Esophagus mucosa (tissue), 1 donor: Measurements from ENCODE around the gene ATP6V0A1. TPM values are rescaled to one million over a fixed set of nuclear protein-coding genes. Genes with fewer than 3 reads are reported as not detected.
"Not testable (repeated sequence)": the region's sequence is repeated elsewhere in the genome, so short reads cannot be mapped to it uniquely, and the experiment has no call there.

ENCODE experiments used
- ATAC-seq: fragments of 200-7000 bp; cut with Tn5 transposase; one replicate; pipeline ENCODE4 v1.9.1; 2020
- total RNA-seq: library from RNA; stranded (reverse); gene quantifications from one replicate; pipeline ENCODE4 v1.2.4, GENCODE V29; 2023
- donor health status: DM: yes; HTN: yes; CAD: no.

The ATP6V0A1 gene
- total RNA-seq, 1 donor from 2014 or later: 40.1 TPM

DNA sequence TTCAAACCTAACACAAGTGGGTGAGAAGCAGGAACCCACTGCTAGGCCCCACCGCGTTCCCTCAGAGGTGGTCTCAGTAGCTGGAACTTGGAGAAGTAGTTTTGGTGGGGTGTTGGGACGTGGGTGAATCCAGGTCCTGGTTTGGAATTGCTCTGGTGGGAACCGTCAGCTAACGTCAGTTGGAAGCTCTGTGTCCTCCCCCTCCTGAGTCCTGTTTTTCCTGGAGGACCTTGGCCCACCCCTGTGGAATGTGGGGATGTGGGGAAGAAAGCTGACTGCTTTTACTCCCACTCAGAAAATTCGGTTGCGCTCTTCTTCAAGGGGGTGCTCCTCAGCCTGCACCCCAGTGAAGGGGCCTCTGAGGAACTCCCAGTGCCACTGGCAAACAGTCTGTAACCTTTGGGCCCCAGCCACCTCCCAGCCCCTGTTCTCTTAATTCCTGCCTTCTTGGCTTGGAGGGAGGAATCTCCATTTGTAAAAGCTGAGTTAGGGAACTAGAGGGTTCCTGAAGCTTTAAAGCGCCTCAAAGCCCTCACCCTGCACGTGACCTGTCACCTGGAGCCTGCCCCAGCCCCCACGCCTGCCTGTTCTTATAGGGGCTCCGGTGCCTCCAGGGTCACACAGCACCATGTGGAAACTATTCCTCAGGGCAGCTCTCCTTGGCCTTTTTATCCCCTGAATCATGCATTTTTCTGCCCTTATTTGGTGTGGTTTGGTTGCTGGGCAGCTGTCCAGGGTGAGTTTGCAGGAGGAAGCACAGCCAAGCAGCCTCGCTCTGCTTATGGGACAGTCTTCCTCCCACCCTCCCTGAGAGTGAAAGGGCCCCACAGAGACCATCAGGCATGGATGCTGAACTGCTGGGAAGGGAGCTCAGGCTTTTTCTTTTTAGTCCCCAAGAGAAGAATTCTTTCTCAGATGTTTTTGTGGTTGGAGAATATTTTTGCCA, 61.1 kb downstream of the ATP6V0A1 start:
- ATAC-seq: peak; percentile 28

DNA sequence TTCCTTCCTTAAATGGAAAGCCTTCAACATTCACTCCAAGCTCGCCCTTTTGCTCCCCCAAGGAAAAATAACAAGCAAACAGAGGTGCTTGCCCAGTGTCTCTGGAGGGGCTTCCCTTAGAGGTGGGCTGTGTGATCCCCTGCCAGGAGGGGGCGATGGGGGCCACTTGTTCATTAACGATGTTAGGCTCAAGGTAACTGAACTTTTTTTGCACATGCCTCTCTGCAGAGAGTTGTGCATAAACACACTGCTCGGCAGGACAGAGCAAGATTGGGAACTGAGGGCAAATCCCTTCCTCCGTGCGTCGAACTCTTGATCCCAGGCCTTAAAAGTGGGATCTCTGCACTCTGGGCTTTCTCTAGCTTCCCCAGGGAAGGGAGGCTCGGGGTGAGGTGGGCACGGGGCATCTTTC, 61.9 kb downstream of the ATP6V0A1 start:
- ATAC-seq: no peak

DNA sequence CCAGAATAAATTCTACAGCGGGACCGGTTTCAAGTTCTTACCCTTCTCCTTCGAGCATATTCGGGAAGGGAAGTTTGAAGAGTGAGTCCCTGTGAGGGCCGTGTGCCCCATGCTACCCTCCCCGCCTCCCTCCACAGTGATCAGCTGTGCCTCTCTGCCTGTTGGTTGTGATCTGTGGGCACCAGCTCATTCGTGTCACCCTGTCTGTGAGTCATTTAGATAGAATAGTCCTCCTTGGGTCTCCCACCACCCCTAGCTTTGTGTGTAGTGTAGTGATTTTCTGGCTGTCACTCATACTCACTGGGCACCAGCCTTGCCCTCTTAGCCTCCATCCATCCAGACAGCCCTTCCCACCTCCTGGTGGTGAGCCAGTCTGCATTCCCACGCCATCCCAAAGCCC, 62.4 kb downstream of the ATP6V0A1 start:
- no peak for ATAC-seq

DNA sequence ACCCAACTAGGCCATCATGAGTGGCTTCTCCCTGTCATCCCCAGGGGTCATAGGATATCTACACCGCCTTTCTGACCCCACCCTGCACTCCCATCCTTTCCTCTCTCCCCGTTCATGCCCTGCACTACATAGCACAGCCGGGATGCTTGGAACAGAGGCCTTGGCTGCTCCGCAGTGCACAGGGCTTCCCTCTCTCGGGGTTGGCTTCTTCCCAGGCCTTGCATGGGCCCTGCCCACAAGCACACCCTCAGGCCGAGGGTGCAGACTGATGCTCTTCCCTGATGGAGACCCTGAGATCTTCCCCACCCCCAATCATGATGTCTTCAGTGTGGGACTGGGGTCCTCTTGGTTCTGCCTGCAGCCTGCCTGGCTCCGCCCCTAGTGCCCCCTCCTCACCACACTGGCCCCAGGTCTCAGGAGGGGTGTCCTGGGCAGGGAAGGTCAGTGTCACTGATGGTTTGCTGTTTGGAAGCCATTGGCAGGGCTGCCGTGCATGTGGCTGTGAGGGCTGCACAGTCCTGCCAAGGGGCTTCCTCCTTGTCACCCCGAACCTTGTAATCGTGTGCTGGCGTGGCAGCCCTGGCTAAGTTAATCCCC, 63.1 kb downstream of the ATP6V0A1 start:
- no peak for ATAC-seq

DNA sequence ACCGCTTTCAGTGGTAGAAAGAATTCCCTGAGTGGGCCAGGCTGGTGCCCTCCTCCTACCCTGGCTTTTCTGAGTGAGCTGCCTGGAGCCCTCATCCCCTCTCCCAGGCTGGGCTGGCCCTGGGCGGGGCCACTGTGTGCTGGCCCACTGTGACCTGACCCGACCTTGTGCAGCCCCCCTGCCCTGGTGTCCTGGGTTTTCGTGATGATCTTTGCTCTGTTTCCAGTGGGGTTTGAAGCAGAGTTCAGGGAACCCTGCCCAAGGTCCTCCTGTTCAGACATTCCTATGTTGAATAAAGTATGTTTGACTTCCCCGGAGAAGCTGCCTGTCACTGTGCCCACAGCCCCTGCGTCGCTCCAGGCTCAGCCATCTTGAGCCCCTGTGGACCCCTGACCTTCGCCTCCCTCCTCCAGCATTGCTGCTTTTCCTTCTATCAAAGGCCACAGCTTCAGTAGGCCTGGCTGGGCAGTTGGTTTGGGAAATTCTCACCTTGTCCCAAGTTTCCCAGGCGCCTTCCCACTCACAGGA, 63.6 kb downstream of the ATP6V0A1 start:
- no peak for ATAC-seq

DNA sequence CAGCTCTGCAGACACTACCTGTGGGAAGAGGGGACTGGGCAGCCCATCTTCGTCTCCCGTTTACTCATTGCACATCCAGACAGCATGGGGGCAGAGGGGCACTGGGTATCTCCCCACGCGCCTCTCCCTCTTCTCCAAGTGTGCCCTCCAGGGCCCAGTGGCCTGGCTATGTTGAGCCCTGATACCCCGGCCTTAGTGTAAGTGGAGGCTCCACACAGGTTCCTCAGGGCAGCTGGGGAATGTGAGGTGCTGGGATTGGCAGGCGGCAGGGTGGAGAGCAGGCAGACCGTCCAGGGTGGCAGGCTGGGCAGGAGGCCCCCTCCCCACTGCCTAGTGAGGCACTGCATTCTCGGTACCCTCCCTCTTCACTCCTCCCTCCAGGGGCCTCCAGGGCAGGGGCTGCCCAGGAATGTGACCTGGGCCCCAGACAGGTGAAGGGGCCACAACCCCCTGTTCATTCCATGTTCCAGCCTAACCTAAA, 64.2 kb downstream of the ATP6V0A1 start:
- ATAC-seq: no peak

DNA sequence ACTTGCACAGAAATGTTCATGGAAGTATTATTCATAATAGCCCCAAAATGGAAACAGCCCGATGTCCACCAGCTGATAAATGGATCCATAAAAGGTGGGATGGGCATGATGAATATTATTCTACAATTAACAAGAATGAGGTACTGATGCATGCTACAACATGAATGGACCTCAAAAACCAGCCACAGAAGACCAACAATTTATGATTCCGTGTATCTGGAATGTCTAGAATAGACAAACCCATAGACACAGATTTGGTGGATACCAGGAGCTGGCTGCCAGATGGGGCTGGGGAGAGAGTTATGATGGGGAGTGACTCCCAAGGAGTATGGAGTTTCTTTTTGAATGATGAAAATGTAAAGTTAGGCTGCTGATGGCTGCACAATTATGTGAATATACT, 66.5 kb downstream of the ATP6V0A1 start:
- no peak for ATAC-seq

DNA sequence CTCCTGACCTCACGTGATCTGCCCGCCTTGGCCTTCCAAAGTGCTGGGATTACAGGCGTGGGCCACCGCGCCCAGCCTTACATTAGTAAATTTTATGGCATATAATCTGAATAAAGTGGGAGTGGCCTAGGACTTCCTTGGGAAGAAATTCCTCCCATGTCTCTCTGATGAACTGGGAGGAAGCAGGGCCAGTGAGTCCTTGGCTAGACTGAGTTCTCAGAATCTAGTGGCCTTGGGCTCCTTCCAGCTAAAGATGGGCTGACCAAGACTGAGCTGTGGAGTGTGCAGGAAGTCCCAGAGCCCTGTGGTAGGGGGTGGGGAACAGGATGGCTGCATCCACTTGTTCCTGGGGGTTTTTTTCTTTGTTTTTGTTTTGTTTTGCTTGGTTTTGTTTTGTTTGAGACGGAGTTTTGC, 67.4 kb downstream of the ATP6V0A1 start:
- ATAC-seq: no peak

DNA sequence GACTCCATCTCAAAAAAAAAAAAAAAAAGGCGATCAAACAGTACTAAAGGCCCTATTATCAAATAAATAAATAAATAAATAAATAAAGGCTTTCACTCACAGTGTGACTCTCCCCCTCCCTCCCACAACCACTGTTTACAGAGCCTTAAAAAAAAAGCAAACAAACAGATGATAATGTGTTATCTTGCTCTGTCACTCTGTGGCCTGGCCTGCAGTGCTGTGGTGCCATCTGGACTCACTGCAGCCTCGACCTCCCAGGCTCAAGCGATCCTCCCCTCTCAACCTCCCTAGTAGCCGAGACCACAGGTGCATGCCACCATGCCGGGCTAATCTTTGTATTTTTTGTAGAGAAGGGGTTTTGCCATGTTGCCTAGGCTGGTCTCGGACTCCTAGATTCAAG, 69.3 kb downstream of the ATP6V0A1 start:
- no peak for ATAC-seq

DNA sequence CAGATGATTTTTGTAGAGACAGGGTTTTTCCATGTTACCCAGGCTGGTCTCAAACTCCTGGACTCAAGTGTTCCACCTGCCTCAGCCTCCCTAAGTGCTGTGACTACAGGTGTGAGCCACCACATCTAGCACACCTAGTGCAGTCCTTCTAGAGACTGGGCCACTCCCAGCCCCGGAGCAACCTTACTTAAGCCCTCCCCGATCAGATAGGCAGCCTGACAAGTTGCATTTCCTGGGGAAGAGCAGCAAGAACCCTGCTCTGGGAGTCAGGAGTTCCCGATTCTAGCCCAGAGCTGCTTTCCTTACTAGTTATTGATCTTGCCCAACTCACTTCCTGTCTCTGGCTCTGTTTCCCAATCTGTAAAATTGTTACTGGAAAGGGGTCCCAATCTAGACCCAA, 70.4 kb downstream of the ATP6V0A1 start:
- ATAC-seq: no peak

DNA sequence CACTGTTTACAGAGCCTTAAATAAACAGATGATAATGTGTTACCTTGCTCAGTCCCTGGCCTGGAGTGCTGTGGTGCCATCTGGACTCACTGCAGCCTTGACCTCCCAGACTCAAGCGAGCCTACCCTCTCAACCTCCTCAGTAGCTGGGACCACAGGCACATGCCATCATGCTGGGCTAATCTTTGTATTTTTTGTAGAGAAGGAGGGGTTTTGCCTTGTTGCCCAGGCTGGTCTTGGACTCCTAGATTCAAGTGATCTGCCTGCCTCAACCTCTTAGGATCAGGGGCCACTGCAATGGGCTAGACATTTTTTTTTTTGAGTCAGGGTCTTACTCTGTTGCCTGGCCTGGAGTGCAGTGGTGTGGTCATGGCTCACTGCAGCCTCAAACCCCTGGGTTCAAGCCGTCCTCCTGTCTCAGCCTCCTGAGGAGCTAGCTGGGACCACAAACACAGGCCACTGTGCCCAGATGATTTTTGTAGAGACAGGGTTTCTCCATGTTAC, 72.3 kb downstream of the ATP6V0A1 start:
- ATAC-seq: no peak

DNA sequence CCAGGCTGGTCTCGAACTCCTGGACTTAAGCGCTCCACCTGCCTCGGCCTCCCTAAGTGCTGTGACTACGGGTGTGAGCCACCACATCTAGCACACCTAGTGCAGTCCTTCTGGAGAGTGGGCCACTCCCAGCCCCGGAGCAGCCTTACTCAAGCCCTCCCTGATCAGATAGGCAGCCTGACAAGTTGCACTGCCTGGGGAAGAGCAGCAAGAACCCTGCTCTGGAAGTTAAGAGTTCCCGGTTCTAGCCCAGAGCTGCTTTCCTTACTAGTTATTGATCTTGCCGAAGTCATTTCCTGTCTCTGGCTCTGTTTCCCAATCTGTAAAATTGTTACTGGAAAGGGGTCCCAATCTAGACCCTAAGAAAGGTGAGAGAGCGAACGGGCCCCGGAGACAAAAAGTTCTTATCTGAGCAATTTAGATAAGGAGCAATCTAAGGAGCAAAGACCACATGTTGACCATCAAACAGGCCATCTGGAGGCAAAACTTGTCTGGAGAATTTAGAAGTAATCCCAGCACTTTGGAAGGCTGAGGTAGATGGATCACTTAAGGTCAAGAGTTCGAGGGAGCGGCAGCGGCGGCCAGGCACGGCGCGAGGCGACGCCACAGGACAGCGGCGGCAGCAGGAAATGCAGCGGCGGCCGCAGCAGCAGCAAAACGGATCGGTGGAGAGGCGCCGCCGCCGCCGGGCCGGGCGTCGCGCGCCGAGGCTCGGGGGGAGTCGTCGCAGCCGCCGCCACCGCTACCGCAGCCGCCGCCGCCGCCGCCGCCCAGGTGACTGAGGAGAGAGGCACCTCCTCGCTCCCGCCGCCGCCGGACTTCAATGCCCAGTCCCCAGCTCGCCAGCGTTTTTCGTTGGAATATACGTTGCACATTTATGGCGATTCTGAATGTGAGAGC, 73.0 kb downstream of the ATP6V0A1 start:
- peak; percentile 13 for ATAC-seq

DNA sequence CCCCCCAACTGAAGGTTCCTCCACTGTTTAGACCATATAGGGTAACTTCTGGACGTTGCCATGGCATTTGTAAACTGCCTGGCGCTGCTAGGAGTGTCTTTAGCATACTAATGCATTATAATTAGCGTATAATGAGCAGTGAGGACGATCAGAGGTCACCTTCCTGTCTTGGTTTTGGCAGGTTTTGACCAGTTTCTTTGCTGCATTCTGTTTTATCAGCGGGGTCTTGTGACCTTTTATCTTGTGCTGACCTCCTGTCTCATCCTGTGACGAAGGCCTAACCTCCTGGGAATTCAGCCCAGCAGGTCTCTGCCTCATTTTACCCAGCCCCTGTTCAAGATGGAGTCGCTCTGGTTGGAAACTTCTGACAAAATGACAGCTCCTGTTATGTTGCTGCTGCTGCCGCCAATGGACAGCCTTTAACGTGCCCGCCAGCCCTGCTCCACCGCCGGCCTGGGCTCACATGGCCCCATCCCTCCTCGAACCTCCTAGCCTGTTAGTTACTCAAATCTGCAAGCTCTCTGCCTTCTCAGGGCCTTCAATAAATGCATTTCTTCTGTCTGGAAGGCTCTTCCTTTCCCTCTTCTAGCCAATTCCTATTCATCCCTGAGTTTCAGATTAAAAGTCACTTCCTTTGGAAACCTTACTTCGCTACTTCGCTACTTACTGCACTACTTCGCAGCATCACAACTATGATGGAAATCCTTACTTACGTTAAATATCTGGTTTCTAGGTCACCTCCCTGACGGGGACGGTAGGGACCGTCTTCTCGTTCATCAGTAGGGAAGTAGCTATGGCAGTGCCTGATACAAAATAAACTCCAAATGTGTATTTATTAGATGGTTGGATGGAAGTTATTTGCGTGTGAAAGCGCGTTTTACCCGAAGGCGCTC, 76.7 kb downstream of the ATP6V0A1 start:
- ATAC-seq: no peak

DNA sequence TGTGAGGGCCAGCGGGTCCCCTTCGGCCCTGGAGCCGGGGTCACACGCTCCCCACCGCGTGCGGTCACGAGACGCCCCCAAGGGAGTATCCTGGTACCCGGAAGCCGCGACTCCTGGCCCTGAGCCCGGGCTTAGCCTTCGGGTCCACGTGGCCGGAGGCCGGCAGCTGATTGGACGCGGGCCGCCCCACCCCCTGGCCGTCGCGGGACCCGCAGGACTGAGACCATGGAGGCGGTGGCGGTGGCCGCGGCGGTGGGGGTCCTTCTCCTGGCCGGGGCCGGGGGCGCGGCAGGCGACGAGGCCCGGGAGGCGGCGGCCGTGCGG, 77.3 kb downstream of the ATP6V0A1 start, which contains the start of gene NAGLU:
TSS of gene NAGLU (plus strand) at position 194 of the 324 bp plus-strand sequence. CDS start at position 226, 32 bp downstream.
- ATAC-seq: peak; percentile 81

DNA sequence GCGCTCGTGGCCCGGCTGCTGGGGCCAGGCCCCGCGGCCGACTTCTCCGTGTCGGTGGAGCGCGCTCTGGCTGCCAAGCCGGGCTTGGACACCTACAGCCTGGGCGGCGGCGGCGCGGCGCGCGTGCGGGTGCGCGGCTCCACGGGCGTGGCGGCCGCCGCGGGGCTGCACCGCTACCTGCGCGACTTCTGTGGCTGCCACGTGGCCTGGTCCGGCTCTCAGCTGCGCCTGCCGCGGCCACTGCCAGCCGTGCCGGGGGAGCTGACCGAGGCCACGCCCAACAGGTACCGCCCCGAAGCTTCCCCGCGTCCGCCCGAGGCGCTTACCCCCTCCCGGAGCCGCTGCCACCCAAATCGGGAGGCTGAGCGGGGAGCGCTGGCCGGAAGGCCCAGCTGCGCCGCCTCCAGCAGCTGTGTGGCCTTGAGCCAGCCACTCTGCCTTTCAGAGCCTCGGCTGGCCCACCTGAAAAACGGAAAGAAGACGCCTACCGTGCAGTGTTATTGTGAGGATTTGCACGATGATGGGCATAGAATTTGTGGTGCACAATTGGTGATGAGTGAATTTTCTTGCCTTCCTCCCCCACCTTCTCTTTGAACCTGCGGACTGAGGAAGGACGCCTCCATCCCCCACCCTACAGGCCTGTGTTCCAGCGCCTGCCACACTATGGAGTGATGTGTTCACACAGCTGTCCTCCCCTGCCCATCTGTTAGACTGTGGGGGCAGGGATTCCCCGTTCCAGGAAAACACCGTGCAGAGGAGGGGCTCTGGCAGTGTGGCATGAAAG, 77.9 kb downstream of the ATP6V0A1 start:
- ATAC-seq: peak; percentile 64

DNA sequence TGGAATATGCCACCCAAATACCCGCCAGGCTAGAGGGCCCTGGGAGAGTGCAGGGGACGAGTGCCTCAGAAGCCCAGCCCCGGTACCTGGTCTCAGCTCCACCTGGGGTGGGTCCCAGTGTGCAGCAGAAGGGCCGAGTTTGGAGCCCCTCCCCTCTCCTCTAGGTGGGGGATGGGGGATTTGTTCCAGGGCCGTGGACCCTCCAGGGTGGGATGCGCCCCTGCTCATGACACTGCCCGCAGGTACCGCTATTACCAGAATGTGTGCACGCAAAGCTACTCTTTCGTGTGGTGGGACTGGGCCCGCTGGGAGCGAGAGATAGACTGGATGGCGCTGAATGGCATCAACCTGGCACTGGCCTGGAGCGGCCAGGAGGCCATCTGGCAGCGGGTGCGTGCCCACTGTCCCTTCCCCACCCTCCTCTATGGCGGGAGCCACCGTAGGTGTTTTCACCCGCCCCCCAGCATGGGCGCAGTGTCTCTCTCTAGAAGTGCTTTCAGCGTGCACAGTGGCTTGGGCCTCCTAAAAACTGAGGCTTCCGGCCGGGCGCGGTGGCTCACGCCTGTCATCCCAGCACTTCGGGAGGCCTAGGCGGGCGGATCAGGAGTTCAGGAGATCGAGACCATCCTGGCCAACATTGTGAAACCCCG, 78.6 kb downstream of the ATP6V0A1 start:
- peak; percentile 8 for ATAC-seq

DNA sequence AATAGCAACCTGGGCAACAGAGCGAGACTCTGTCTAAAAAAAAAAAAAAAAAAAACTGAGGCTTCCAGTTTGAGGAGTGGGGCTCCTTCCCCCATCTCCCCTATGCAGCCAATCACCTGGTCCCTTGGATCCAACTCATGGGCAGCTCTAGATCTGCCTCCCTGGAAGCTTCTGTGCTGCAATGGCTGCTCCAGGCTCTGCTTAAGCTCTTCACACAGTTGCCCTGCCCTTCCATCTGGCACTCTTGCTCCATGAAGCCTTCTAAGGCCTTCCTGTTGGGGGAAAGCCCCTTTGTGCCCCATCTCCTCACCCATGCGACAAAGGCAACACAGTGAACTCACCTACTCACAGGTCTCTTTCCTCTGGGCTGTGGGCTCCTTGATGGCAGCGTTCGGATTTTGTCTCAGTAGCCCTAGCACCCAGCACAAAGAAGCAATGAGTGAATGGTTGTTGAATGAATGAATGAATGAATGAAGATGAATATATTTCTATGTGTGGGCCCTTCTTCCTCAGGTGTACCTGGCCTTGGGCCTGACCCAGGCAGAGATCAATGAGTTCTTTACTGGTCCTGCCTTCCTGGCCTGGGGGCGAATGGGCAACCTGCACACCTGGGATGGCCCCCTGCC, 79.3 kb downstream of the ATP6V0A1 start:
- ATAC-seq: no peak

DNA sequence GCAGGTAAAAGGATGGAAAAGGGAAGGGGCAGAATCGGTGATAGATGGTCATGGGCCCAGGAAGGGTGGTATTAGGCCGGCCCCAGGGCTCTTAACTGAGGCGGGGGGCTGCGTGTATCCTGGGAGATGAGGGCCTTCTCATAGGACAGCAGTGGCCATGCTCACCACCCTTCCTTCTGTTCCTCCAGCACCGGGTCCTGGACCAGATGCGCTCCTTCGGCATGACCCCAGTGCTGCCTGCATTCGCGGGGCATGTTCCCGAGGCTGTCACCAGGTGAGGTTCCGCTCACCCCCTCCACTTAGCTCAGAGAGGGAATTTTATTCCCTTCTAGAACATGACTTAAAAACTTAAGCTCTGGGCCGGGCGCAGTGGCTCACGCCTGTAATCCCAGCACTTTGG, 79.8 kb downstream of the ATP6V0A1 start:
- ATAC-seq: no peak

DNA sequence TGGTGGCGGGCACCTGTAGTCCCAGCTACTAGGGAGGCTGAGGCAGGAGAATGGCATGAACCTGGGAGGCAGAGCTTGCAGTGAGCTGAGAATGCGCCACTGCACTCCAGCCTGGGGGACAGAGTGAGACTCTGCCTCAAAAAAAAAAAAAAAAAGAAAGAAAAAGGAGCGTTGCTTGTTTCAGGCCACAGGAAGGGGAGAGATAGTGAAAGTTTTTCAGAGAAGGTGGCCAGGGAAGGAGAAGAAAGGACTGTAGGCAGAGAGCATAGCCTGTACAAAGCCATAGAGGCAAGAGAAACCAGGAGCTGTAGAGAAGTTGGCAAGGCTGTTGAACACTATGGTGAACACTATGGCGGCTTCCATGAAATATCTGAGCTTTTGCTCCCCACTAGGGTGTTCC, 81.9 kb downstream of the ATP6V0A1 start:
- not testable (repeated sequence) for ATAC-seq
